ENCODE results near the gene IFNL3. TPM values are rescaled to one million over a fixed set of nuclear protein-coding genes. Genes with fewer than 3 reads are reported as not detected.

The IFNL3 gene
- total and polyA plus RNA-seq, 4 donors: not detected

DNA sequence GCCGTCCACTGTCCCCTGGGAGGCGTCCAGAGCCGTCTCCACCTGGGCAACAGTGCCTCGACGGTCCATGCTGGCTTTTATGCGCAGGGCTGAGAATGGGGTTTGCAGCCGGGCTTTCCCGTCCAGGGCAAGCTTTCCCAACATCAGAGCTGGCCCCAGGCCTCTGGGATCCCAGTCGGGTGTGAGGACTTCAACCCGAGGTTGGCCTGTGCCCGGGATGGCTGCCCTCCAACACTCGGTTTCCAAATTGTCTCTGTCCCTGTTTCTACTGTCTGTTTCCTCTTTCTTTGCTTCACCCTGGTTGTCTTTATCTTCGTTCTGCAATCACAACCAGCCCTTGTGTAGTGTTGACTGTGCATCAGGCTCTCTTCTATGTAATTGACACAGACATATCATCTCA, 4.0 kb upstream of the IFNL3 start, which contains the start of gene IFNL4:
TSS of gene IFNL4 (minus strand) at position 51 of the 400 bp plus-strand sequence.
- Histone ChIP-seq H3K27me3 (ENCODE audit: control insufficient read depth in 4 of 4, insufficient read depth in 4 of 4, low read length in 3 of 4) (peaks cover 0 to 2% (median 0%) of the 10 kb centered on the region in 4 donors), H3K9ac (ENCODE audit: low read depth in 1 of 2, low read length in 2 of 2) (no peak within 1 kb of the TSS), H3K4me3 (ENCODE audit: low read depth in 1 of 3, low read length in 3 of 3) (no peak within 1 kb of the TSS), H3K4me1 (ENCODE audit: control insufficient read depth in 4 of 4, insufficient read depth in 4 of 4, low read length in 3 of 4) (peaks cover 3 to 20% (median 15%) of the 10 kb centered on the region in 4 donors), H3K9me3 (ENCODE audit: control insufficient read depth in 4 of 4, low read length in 3 of 4) (no peaks in the 10 kb centered on the region), H3K36me3 (ENCODE audit: control insufficient read depth in 4 of 4, insufficient read depth in 3 of 4, low read depth in 1 of 4, low read length in 3 of 4) (no peaks in the 10 kb centered on the region), H3K27ac (ENCODE audit: low read depth in 1 of 2, low read length in 2 of 2) (no peak within 1 kb of the TSS)
- 21% methylated on average over 13 of the region's 13 CpGs for WGBS
- no peak for DNase-seq (ENCODE audit: low spot score)
- TF ChIP-seq ZBTB33 (IDR thresholded peaks at IDR 0.05) (no peak), RAD21 (IDR thresholded peaks at IDR 0.05) (peak; percentile 29 to 52), EGR1 (IDR thresholded peaks at IDR 0.05; ENCODE audit: low read depth in 2 of 2) (no peak), JUND (IDR thresholded peaks at IDR 0.05) (peak in 1 of 2 donors; percentile 14), NR2F2 (IDR thresholded peaks at IDR 0.05) (no peak), HNF4A (conservative IDR thresholded peaks at IDR 0.05) (peak; percentile 95 to 96), FOXA2 (IDR thresholded peaks at IDR 0.05) (no peak), TAF1 (conservative IDR thresholded peaks at IDR 0.05) (no peak), YY1 (IDR thresholded peaks at IDR 0.05) (peak; percentile 33), FOXA1 (IDR thresholded peaks at IDR 0.05) (no peak), RXRA (IDR thresholded peaks at IDR 0.05) (peak; percentile 61 to 83), MAX (IDR thresholded peaks at IDR 0.05) (peak; percentile 52), HNF4G (IDR thresholded peaks at IDR 0.05) (peak; percentile 83), GABPA (IDR thresholded peaks at IDR 0.05 in 1 of 2, conservative IDR thresholded peaks at IDR 0.05 in 1 of 2) (no peak), SP1 (IDR thresholded peaks at IDR 0.05) (peak; percentile 80)
- TF ChIP-seq, protein P1, sequence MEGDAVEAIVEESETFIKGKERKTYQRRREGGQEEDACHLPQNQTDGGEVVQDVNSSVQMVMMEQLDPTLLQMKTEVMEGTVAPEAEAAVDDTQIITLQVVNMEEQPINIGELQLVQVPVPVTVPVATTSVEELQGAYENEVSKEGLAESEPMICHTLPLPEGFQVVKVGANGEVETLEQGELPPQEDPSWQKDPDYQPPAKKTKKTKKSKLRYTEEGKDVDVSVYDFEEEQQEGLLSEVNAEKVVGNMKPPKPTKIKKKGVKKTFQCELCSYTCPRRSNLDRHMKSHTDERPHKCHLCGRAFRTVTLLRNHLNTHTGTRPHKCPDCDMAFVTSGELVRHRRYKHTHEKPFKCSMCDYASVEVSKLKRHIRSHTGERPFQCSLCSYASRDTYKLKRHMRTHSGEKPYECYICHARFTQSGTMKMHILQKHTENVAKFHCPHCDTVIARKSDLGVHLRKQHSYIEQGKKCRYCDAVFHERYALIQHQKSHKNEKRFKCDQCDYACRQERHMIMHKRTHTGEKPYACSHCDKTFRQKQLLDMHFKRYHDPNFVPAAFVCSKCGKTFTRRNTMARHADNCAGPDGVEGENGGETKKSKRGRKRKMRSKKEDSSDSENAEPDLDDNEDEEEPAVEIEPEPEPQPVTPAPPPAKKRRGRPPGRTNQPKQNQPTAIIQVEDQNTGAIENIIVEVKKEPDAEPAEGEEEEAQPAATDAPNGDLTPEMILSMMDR (IDR thresholded peaks at IDR 0.05; ENCODE audit: low read depth, low read length, missing input control): no peak
- TF ChIP-seq, protein P2, sequence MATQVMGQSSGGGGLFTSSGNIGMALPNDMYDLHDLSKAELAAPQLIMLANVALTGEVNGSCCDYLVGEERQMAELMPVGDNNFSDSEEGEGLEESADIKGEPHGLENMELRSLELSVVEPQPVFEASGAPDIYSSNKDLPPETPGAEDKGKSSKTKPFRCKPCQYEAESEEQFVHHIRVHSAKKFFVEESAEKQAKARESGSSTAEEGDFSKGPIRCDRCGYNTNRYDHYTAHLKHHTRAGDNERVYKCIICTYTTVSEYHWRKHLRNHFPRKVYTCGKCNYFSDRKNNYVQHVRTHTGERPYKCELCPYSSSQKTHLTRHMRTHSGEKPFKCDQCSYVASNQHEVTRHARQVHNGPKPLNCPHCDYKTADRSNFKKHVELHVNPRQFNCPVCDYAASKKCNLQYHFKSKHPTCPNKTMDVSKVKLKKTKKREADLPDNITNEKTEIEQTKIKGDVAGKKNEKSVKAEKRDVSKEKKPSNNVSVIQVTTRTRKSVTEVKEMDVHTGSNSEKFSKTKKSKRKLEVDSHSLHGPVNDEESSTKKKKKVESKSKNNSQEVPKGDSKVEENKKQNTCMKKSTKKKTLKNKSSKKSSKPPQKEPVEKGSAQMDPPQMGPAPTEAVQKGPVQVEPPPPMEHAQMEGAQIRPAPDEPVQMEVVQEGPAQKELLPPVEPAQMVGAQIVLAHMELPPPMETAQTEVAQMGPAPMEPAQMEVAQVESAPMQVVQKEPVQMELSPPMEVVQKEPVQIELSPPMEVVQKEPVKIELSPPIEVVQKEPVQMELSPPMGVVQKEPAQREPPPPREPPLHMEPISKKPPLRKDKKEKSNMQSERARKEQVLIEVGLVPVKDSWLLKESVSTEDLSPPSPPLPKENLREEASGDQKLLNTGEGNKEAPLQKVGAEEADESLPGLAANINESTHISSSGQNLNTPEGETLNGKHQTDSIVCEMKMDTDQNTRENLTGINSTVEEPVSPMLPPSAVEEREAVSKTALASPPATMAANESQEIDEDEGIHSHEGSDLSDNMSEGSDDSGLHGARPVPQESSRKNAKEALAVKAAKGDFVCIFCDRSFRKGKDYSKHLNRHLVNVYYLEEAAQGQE (IDR thresholded peaks at IDR 0.05): peak; percentile 36
- TF ChIP-seq, protein P3, sequence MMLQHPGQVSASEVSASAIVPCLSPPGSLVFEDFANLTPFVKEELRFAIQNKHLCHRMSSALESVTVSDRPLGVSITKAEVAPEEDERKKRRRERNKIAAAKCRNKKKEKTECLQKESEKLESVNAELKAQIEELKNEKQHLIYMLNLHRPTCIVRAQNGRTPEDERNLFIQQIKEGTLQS (IDR thresholded peaks at IDR 0.05): no peak
